ENCODE data around the gene DGKI. TPM values are rescaled to one million over a fixed set of nuclear protein-coding genes. Genes with fewer than 3 reads are reported as not detected.

DGKI gene
- polyA plus RNA-seq, 4 donors, result 1.5 to 2.0 (median 1.7) TPM

- no peak for DNase-seq (ENCODE audit: low read depth in 4 of 4, low spot score in 2 of 4)
Observed at GRCh38 chr7:137395420-137395819, 451.4 kb downstream of the DGKI start.

GRCh38 chr7:137393570-137393969 is 453.2 kb downstream of the DGKI start:
- no peak for DNase-seq (ENCODE audit: low read depth in 4 of 4, low spot score in 2 of 4)

- no peak for DNase-seq (ENCODE audit: low read depth in 4 of 4, low spot score in 2 of 4)
Observed at GRCh38 chr7:137390076-137390475, 456.7 kb downstream of the DGKI start.

- DNase-seq (ENCODE audit: low read depth in 4 of 4, low spot score in 2 of 4), result no peak
Observed at GRCh38 chr7:137388916-137389315, 457.9 kb downstream of the DGKI start.

- DNase-seq (ENCODE audit: low read depth in 4 of 4, low spot score in 2 of 4), result no peak
Observed at GRCh38 chr7:137386966-137387365, 459.8 kb downstream of the DGKI start.

GRCh38 chr7:137381045-137381444 is 465.7 kb downstream of the DGKI start:
- no peak for DNase-seq (ENCODE audit: low read depth in 4 of 4, low spot score in 2 of 4)

- no peak for DNase-seq (ENCODE audit: low read depth in 4 of 4, low spot score in 2 of 4)
Observed at GRCh38 chr7:137373507-137373906, 473.3 kb downstream of the DGKI start.

GRCh38 chr7:137371616-137372015 is 475.2 kb downstream of the DGKI start:
- DNase-seq (ENCODE audit: low read depth in 4 of 4, low spot score in 2 of 4), result no peak

GRCh38 chr7:137366995-137367394 is 479.8 kb downstream of the DGKI start:
- DNase-seq (ENCODE audit: low read depth in 4 of 4, low spot score in 2 of 4), result no peak

- DNase-seq (ENCODE audit: low read depth in 4 of 4, low spot score in 2 of 4), result no peak
Observed at GRCh38 chr7:137363683-137364082, 483.1 kb downstream of the DGKI start.

- DNase-seq (ENCODE audit: low read depth in 4 of 4, low spot score in 2 of 4), result no peak
Observed at GRCh38 chr7:137360087-137360679, 486.6 kb downstream of the DGKI start.

- DNase-seq (ENCODE audit: low read depth in 4 of 4, low spot score in 2 of 4), result no peak
Observed at GRCh38 chr7:137354961-137355360, 491.8 kb downstream of the DGKI start.

- no peak for DNase-seq (ENCODE audit: low read depth in 4 of 4, low spot score in 2 of 4)
Observed at GRCh38 chr7:137354396-137354795, 492.4 kb downstream of the DGKI start.

- no peak for DNase-seq (ENCODE audit: low read depth in 4 of 4, low spot score in 2 of 4)
Observed at GRCh38 chr7:137351941-137352340, 494.8 kb downstream of the DGKI start.

GRCh38 chr7:137345799-137346449 is 500.9 kb downstream of the DGKI start:
- no peak for DNase-seq (ENCODE audit: low read depth in 4 of 4, low spot score in 2 of 4)

- DNase-seq (ENCODE audit: low read depth in 4 of 4, low spot score in 2 of 4), result peak; percentile 34 to 78 (median 74)
Observed at GRCh38 chr7:137343281-137343841, 503.4 kb downstream of the DGKI start, which contains the start of gene PTN. Gene PTN (minus strand): TSS chr7:137343733. CDS start chr7:137254973, 88,760 bp downstream.

GRCh38 chr7:137342828-137343261 is 503.9 kb downstream of the DGKI start:
- peak in 2 of 4 donors; percentile 7 to 58 for DNase-seq (ENCODE audit: low read depth in 4 of 4, low spot score in 2 of 4)

- peak in 1 of 4 donors; percentile 43 for DNase-seq (ENCODE audit: low read depth in 4 of 4, low spot score in 2 of 4)
Observed at GRCh38 chr7:137342265-137342664, 504.5 kb downstream of the DGKI start.

GRCh38 chr7:137337902-137338301 is 508.9 kb downstream of the DGKI start:
- no peak for DNase-seq (ENCODE audit: low read depth in 4 of 4, low spot score in 2 of 4)

GRCh38 chr7:137335814-137336213 is 511.0 kb downstream of the DGKI start:
- no peak for DNase-seq (ENCODE audit: low read depth in 4 of 4, low spot score in 2 of 4)

GRCh38 chr7:137331378-137331777 is 515.4 kb downstream of the DGKI start:
- DNase-seq (ENCODE audit: low read depth in 4 of 4, low spot score in 2 of 4), result no peak
